ENCODE measurements around the gene ANKRD29.

The ANKRD29 gene

DNA sequence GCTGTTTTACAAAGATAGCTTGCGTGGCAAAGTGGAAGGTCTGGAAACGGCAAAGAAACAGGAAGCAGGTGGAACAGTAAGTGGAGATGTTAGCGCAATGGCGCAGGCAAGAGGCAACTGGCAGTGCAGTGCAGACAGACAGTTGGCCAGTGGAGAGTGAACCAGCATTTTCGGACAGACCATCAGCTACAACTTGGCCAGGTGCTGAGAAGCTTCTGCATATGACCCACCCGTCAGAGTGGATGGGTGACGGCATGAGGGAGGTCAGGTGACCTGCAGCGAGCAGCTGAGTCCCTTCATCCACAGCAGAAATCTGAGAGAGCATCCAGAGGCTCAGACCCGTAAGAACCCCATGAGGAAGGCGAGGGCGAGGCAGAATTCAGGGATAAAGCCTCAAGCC is 110.2 kb downstream of the ANKRD29 start:
- no peak for DNase-seq

- no peak for DNase-seq
These were observed 110.7 kb downstream of the ANKRD29 start for GRCh38 chr18:23551978-23552377.

- no peak for DNase-seq
These were observed 111.8 kb downstream of the ANKRD29 start for GRCh38 chr18:23550898-23551297.

All from hematopoietic multipotent progenitor cell treated with erythropoietin and hydrocortisone succinate and interleukin-3 and kit ligand, for 8 days (in vitro differentiated cells).